GM18909 (cell line): ENCODE measurements around the gene TMEM82.
A peak's percentile ranks its signal among the peaks of the same experiment; 100 is the strongest.

Experiments used
- ATAC-seq: cut with Tn5 transposase; IDR thresholded peaks from one replicate; pipeline ENCODE4 v1.9.1; 2021; ENCODE audit warnings: mild to moderate bottlenecking; ENCODE audit not compliant: unreplicated experiment, poor library complexity

Gene TMEM82

DNA sequence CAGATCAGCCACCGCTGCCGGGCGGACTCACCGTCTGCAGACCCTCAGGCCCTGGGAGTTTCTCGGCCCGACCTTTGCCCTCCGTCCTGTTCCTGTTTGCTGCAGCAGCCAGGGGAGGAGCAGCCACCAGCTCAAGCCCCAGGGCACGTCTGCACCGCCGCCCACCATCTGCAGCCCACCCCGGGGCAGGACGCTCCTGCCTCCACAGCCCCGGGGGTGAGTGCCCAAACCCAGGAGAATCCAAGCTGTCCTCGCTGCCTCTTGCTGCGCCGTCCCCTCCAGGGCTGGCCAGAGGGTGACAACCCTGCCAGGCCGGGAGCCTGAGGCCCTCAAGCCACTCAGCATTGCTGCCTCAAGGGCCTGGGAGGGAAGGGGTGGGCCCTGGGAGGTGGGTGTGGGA lies 7.4 kb upstream of the TMEM82 start:
- ATAC-seq, result no peak

DNA sequence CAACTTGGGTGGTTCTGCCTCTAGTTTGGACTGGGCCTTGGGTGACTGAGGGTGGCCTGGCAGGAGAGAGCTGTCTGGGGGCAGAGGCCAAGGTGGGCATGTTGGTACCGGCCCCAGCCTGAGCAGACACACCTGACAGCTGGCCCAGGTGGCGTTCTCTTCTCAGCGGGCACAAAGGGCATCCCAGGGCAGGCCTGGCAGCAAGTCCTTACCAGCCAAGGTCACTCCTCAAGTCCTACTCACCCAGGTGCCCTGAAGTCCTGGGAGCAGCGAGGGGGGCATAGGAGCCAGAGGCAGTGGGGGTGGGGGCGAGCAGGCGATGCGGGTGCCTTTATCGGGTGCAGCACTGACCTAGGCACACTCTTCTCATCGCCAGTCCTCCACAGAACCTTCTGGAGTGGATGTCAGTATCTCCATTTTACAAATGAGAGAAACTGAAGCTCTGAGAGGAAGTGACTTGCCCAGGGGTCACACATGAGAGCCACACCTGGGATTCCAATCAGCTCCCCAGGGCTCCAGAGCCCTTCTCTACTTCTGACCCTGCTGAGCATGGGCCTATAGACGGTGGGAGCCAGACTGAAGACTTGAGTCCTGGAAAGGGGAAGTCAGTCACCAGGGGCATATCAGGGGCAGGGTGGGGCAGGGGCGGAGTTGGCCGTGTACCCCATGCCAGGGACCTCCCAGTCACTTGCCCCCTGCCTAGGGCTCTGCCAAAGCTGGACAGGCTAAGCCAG lies 6.8 kb upstream of the TMEM82 start:
- ATAC-seq, result no peak

DNA sequence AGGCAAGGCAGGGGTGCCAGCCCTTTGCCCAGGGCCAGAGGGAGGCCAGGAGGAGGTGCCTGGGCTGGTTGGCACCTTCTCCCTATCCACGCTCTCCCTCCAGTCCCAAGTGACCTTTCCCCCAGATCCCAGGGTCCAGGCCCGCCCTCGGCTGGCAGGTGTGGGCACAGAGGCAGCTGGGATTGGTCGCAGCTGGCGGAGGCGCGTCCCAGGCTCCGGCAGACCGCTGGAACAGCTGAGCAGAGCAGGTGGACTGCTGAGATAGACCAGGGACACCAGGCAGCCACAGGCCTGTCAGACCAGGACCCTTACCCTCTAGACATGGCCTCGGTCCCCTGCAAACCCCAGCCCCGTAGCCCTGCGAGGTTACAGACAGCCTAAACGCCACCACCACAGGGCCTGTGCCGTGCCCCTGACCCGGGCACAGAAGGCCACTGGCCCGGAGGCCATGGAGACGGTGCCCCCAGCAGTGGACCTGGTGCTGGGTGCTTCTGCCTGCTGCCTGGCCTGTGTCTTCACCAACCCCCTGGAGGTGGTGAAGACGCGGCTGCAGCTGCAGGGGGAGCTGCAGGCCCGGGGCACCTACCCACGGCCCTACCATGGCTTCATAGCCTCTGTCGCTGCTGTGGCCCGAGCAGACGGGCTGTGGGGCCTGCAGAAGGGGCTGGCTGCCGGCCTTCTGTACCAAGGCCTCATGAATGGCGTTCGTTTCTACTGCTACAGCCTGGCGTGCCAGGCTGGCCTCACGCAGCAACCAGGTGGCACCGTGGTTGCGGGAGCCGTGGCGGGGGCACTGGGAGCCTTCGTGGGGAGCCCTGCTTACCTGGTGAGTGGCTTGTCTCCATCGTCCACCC lies 6.0 kb upstream of the TMEM82 start, which contains the start of gene SLC25A34:
TSS of gene SLC25A34 (plus strand) at position 221 of the 854 bp plus-strand sequence. CDS start at position 449, 228 bp downstream.
- ATAC-seq, result no peak

DNA sequence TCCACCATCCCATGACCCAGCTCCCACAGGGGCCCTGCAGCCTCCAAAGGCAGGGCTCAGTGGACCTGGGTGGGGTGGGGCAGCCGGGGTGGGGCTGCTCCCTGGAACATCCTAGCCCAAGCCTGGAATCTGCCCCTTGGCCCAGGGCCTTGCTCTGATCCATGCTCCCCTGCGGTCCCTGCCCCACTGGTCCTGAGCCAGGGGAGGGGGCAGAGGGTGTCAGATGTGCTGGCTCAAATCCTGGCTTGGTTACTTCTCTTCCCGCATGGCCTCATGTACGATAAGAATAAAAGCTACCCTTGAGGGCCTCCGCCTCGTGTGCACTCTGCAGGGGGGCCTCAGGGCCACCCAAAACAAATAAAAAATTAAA lies 5.4 kb upstream of the TMEM82 start:
- ATAC-seq, result no peak

DNA sequence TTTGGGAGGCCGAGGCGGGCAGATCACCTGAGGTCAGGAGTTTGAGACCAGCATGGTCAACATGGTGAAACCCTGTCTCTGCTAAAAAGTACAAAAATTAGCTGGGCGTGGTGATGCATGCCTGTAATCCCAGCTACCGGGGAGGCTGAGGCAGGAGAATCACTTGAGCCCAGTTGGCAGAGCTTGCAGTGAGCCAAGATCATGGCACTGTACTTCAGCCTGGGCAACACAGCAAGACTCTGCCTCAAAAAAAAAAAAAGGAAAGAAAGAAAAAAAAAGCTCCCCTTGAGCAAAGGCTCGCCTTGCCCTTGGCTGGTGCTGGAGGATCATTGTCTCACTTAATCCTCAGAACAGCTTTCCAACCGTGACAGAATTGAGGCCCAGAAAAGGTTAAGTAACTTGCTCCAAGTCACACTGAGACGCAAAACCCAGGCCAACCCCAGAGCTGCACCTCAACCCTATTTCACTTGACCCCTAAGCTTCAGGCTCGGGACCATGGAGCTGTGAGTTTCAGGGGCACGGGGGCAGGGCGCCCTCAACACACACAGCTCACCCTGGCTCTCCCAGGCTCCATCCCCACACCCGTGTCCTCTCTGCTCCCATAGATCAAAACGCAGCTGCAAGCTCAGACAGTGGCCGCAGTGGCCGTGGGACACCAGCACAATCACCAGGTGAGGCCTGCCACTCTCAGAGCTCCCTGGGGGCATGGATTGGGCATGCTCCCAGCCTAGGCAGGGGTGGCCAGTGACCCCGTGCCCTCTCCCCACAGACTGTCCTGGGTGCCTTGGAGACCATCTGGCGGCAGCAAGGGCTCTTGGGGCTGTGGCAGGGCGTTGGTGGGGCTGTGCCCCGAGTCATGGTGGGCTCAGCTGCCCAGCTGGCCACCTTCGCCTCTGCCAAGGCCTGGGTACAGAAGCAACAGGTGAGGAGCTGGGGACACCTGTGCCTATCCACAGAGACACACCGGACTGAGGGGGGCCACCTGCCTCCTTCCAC lies 4.7 kb upstream of the TMEM82 start:
- ATAC-seq, result no peak

DNA sequence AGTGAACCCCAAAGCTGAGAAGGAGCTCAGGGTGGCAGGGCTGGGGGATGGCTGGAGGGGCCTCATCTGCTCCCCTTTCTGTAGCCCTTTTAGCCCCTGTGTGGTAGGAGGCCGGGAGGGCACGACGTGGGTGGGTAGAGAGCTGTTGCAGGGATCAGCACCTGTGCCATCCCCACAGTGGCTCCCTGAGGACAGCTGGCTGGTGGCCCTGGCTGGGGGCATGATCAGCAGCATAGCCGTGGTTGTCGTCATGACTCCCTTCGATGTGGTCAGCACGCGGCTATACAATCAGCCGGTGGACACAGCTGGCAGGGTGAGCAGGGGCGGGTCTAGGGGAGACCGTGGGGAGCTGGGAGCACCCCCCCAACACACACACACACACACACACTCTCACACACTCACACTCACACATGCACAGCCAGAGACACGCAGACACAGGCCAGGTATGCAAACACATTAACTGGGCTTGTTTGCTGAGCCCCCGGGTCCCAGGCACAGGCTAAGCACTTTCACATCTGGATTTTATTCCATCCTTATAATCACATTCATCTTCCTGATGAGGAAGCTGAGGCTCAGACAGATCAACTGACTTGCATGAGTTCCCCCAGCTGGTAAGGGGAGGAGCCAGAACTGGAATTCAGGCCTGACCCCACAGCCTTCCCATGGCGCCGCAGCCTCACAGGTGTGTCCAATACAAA lies 3.7 kb upstream of the TMEM82 start:
- ATAC-seq, result no peak

DNA sequence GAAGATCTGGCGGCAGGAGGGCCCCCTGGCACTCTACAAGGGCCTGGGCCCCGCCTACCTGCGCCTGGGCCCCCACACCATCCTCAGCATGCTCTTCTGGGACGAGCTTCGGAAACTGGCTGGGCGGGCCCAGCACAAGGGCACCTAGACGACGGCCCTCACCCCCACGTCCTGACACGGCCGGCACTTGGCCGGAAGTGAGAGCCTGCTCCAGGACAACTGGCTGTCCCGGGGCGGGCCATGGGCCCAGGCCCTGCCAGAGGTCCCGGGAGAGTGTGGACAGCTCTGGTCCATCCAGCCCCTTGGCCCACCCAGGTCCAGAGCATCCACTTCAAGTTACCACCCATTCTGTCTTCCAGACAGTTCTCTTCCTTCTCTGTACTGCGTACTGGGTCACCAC lies 3.0 kb upstream of the TMEM82 start:
- no peak for ATAC-seq

DNA sequence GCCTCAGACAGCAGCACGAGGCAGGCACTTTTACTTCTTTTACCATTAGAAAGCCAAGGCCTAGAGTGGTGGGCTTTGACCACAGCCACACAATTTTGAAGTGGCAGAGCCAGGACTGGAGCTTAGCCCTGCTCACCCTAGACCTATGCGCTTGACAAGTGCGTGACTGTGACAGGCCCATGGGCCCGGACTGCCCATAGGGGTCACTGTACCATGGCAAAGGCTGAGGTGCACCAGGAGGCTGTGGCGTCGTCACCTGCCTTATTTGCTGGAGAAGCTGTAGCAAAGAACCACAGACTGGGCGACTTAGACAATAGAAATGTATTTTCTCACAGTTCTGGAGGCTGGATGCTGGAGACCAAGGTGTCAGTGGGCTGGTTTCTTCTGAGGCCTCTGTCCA lies 2.6 kb upstream of the TMEM82 start:
- no peak for ATAC-seq

DNA sequence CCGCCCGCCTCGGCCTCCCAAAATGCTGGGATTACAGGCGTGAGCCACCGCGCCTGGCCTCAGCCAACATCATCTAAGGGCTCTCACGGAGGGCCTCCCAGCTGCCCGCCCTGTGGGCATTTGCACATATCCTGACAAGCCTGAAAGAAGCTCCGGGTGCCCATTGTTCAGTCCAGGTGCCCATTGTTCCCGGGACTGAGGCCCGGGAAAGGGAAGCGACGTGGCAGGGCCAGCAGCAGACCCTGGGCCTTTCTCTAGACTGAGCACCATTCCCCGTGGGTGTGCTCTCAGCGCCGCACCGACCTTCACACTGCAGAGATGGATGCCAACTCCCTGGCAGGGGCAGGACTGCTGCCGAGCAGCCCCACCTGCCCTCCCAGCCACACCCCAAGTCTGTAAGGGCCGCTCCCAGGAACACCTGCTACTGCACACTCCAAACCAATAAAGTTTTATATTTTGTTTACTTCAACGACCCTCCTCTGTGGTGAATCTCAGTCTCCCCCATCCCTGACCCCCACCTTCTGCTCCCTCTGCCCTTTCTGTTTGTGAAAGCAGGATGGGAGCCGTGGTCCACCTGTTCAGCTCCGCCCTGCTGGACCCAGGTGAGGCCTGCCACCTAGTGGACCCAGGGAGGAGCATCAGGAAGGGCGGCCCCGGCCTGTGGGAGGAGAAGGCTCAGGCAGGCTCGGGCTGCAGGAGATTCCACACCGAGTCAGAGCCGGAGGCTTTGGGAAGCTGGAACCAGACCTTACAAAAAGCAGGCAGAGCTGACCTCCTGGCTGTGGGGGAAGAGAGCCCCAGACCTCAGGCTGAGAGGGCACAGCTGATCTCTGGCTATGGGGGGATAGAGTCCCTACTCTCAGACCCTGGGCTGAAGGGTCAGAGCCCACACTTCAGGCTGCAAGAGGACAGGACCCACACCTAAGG lies 1.1 kb upstream of the TMEM82 start:
- ATAC-seq, result peak; percentile 60

DNA sequence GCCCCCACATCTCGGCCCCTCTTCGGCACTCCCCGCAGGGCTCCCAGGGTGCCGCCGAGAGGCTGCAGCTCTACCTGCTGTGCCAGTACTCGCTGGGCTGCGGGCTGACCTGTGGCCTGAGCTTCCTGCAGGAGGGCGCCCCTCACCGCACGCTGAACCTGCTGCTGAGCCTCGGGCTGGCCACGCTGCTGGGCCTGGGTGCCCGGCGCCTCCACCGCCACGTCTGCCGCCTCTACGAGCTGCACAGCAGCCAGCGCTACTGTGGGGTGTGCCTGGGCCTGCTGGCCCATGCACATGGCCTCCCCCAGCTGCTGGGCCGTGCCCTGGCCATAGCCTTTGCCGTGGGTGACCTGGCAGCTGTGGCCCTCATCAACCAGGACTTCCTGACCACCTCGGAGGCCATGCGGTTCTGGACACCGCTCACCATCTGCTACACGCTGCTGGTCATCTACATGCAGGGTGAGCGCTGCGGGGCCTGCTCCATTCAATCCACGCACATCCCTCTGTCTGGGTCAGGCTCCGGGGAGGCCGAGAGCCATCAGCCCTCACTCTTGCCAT lies 1.9 kb downstream of the TMEM82 start:
- no peak for ATAC-seq

DNA sequence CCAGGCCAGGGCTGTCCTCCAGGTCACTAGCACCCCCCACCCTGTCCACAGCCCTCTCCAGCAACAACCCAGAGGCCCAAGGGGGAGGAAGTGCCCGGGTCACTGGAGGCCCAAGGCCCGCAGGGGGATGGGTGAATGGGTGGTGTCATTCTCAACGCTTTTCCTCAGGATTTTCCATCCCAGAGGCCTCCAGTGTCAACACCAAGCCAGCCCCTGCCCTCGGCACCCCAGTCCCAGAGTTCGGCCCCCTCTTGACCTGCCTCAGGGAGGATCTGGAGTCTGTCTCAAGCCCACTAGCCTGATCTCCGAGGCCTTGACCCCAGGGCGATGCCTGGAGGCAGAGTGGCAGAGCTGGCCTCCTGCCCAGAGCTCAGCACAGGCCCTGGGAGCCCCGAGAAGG lies 5.1 kb downstream of the TMEM82 start:
- ATAC-seq, result no peak

DNA sequence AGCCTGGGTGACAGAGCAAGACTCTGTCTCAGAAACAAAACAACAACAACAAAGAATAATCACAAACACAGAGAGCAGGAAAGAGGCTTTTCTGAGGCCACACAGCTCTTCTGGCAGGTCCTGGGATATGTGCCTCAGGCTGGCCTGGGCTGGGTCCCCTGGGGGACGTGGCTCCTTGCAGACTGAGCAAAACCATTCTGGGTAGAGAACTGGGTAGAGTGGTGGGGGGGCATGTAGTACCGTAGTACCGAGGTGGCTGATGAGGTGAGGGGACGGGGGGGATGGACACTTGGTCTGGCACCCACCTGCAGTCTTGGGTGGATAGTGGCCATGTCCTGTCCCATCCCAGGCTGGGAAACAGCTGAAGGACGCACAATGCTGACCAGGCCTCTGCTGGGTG lies 6.0 kb downstream of the TMEM82 start:
- no peak for ATAC-seq

DNA sequence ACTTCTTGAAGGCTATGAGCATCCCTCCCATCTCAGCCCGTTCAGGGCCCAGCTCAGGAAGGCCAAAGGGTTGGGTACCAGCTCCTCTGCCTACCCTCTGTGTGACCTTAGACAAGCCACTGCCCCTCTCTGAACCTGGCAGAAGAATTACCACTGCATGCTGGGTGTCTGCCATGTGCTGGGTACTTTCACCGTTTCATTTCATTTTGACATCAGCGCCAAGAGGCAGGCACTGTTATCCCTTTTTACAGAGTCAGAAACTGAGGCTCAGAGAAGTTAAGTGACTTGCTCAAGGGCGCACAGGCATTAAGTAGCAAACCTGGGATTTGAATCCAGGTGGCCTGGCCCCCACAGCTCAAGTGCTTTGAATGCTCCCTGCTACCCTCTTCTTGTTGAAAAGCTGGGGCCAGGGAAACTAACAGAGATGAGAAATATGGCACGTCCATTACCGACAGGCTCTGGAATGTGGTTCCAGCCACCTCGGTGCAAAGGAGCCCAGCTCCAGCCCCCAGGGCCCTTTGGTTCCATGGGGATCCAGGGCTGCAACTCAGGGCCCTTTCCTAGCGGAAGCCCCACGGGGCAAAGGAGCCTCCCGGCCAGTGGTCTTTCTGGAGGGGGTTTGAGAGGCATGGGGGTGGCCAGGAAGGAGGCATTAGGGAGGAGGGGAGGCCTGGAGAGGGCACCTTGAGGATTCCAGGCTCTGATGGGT lies 6.5 kb downstream of the TMEM82 start:
- ATAC-seq, result no peak

DNA sequence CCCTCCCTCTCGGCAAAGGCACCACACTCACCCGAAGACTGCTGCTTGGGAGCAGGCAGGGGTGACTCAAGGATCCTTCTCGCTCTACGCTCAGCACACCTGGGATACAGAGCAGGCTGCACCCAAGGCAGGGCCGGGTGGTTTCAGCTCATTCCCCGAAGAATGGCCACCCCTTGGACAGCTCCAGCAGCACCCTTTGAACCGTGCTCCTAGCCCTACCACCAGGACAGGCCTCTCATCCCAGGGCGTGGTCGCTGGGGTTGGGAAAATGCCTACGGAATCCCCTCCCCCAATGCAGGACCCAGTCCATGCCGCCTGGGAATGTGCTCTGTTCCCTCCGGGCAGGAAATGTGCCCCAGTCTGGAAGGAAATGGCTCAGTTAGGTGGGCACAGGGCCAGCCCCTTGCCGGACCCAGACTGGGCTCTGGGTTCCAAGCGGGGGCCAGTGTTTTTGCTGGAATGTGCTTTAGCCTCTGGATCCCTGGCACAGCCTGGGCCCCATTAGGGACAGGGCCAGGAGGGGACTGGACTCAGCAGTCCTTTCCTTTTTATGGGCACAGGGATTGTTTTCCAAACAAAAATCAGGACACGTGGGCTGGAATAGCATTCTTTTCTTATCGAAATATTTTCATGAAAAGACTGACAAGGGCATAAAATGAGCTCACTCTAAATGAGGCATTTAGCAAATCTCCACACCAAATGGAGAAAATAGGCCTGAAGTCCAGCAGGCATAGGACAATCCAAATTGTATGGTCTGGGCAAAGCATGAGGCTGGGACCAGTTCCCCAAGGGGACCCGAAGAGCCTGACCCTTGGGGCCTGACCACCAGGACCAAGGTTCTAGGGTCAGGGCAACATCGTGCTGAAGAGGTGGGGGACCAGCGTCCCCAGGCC lies 7.3 kb downstream of the TMEM82 start:
- no peak for ATAC-seq

DNA sequence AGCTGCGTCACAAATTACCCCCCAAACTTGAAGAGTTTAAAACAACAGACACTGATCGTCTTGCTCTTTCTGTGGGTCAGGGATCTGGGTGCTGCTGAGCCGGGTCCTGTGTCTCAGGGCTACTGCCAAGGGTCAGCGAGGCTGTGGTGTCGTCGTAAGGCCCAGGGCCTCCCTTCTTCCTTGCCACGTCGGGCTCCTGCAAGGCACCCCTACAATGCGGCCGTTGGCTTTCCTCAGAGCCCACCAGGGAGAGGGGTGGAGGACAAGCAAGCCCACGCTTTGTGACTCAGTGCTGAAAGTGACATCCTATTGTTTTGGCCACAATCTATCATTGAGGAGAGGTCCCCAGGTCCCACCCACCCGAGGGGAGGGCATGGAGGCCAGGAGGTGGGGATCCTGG lies 8.6 kb downstream of the TMEM82 start:
- ATAC-seq, result no peak

DNA sequence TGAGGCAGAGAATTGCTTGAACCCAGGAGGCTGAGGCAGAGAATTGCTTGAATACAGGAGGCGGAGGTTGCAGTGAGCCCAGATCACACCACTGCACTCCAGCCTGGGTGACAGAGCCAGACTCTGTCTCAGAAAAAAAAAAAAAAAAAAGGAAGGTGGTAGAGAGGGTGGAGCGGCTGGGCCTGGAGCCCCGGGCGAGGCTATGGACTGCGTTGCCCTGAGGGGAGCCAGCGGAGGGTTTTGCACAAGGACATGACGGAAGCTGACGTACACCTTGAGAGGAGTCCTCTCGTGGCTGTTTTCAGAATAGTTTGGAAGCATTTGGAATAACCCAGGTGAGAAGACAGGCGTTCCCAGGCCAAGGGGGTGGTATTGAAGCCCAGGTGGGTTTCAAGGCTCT lies 9.4 kb downstream of the TMEM82 start:
- ATAC-seq, result no peak

DNA sequence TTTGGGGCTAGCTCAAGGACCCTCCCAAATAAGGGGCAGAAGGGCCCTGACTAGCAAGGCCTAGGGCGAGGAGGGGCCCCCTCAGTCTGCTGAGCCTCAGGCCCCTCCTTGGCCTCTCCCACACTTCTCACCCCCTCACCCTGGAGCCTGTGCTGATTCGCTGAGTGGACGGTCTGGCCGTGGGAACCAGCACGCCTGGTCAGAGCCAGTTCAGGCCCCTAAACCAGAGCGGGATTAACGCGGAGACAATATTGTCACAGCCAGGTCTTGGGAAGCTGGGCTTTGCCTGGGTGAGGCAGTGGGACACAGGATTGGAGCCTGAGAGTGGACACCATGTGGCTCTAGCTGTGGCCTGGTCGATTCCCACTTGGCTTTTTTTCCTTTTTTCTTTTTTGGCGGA lies 11.5 kb downstream of the TMEM82 start:
- ATAC-seq, result no peak
